Progenitor cell of endocrine pancreas (in vitro differentiated cells): ENCODE data around the gene KRT16. TPM values are rescaled to one million over a fixed set of nuclear protein-coding genes. Genes with fewer than 3 reads are reported as not detected.

ENCODE experiments used
- DNase-seq: peaks from one replicate; pipeline ENCODE4 v3.0.0; 2021; ENCODE audit warnings: low spot score; ENCODE audit not compliant: unreplicated experiment
- H3K27ac Mint-ChIP-seq: 2 replicates; pipeline ENCODE4 v1.8.0; 2021; ENCODE audit warnings: mild to moderate bottlenecking, moderate library complexity, mixed read lengths
- H3K27me3 Mint-ChIP-seq: 2 replicates; pipeline ENCODE4 v1.8.0; 2021; ENCODE audit warnings: mixed read lengths
- H3K36me3 Mint-ChIP-seq: 2 replicates; pipeline ENCODE4 v1.8.0; 2022; ENCODE audit warnings: mixed read lengths; ENCODE audit not compliant: insufficient read depth
- H3K4me1 Mint-ChIP-seq: 2 replicates; pipeline ENCODE4 v1.8.0; 2021; ENCODE audit warnings: low read depth, mixed read lengths
- H3K4me3 Mint-ChIP-seq: 2 replicates; pipeline ENCODE4 v1.8.0; 2021; ENCODE audit warnings: low read depth, mild to moderate bottlenecking, moderate library complexity, mixed read lengths
- H3K9me3 Mint-ChIP-seq: 2 replicates; pipeline ENCODE4 v1.8.0; 2021; ENCODE audit warnings: low read depth, mixed read lengths
- total RNA-seq: library from RNA; stranded (reverse); gene quantifications from 2 replicates; pipeline ENCODE4 v1.2.1, GENCODE V29; 2021
- TF ChIP-seq, protein P1 (sequence below): fragments of 200-600 bp; sonication (generic); IDR thresholded peaks from one replicate; pipeline ENCODE4 v1.5.0; 2021; ENCODE audit warnings: antibody characterized with exemption, mild to moderate bottlenecking; ENCODE audit not compliant: unreplicated experiment

KRT16 gene
- total RNA-seq, 1 donor from 2014 or later: not detected

DNA sequence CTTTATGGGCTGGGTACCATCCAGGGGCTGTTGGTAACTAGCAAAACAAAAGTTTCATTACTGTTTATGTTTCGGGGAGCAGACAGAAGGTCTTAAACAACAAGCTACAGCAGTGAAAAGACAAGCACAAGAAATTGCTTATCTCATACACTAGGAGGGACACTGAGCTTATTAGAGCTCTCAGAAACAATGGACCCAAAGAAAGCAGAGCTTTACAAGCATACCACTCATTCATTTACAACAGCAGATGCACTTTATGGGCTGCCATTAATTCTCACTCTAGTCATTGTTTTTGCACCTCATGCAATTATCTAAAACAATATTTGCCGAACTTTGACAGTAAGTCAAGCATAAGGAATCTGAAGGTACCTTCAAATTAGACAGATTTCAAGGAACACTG lies 10.0 kb downstream of the KRT16 start:
- H3K4me3 Mint-ChIP-seq: no peak overlapping the region
- peaks cover 3% of the 10 kb centered on the region for H3K4me1 Mint-ChIP-seq
- peaks cover 5% of the 10 kb centered on the region for H3K36me3 Mint-ChIP-seq
- TF ChIP-seq, protein P1, sequence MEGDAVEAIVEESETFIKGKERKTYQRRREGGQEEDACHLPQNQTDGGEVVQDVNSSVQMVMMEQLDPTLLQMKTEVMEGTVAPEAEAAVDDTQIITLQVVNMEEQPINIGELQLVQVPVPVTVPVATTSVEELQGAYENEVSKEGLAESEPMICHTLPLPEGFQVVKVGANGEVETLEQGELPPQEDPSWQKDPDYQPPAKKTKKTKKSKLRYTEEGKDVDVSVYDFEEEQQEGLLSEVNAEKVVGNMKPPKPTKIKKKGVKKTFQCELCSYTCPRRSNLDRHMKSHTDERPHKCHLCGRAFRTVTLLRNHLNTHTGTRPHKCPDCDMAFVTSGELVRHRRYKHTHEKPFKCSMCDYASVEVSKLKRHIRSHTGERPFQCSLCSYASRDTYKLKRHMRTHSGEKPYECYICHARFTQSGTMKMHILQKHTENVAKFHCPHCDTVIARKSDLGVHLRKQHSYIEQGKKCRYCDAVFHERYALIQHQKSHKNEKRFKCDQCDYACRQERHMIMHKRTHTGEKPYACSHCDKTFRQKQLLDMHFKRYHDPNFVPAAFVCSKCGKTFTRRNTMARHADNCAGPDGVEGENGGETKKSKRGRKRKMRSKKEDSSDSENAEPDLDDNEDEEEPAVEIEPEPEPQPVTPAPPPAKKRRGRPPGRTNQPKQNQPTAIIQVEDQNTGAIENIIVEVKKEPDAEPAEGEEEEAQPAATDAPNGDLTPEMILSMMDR: no peak
- no peak for DNase-seq
- H3K27ac Mint-ChIP-seq: no peak overlapping the region
- H3K27me3 Mint-ChIP-seq: no peaks in the 10 kb centered on the region
- H3K9me3 Mint-ChIP-seq: peaks cover 14% of the 10 kb centered on the region

DNA sequence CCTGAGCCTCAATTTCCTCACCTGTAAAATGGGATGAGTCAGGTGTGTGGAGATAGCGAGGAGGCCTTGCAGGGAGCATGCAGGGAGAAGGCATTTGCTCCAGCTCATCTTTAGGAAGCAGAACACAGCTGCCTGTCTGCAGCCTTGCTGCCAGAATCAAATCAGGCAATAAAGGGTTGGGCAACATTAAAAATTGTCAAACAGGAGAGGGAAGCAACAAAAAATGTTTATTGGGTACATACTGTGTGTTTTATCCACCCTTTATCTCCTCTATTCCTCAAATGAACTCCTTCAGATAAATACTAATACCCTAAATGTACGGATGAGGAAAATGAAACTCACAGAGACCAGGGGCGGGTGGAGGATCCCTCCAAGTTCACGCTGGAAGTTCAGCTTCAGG lies 12.2 kb downstream of the KRT16 start:
- Mint-ChIP-seq H3K27ac (no peak overlapping the region), H3K9me3 (no peaks in the 10 kb centered on the region), H3K4me1 (peaks cover 3% of the 10 kb centered on the region), H3K36me3 (no peaks in the 10 kb centered on the region), H3K4me3 (no peak overlapping the region), H3K27me3 (peaks cover 10% of the 10 kb centered on the region)
- TF ChIP-seq, protein P1: no peak
- no peak for DNase-seq

DNA sequence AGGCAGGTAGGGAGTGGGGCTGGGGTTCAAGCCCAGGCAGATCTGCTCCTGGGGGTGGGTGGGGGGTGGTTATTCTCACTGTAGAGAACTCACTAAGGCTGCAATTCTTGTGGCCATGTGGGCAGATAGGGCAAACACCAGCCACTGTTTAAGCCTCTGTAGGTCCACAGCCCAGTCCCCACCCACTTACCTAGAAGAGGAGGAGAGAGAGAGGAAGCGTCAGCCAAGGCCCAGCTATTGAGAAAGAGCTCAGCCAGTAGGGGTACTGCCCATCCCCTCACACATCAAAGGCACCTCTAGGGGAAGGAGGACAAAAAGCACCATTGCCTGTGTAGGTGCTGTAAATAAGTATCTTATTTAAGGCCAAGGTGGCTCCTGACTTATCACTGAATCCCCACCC lies 12.9 kb downstream of the KRT16 start:
- Mint-ChIP-seq H3K4me3 (no peak overlapping the region), H3K27ac (no peak overlapping the region), H3K36me3 (no peaks in the 10 kb centered on the region), H3K4me1 (peaks cover under 1% of the 10 kb centered on the region), H3K27me3 (peaks cover 14% of the 10 kb centered on the region), H3K9me3 (no peaks in the 10 kb centered on the region)
- no peak for DNase-seq
- TF ChIP-seq, protein P1: no peak

DNA sequence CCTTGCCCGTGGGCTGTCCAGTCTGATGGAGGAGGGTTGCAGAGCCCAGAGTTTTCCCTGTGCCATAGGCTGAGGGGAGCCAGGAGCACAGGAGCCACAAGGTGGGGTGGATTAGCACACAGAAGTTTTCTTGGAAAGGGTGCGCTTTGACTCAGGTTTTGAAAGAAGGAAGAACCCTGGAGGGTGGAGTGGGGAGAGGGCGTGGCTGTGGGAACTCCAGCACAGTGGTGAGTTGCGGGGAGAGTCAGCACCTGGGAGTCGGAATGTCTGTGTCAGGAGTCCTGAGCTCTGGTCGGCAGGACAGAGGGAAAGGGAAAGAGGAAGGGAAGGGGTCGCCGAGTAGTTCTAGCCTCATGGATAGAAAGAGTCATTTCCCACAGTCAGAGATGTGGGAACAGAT lies 17.0 kb downstream of the KRT16 start:
- H3K27ac Mint-ChIP-seq: no peak overlapping the region
- H3K9me3 Mint-ChIP-seq: no peaks in the 10 kb centered on the region
- no peak for DNase-seq
- H3K4me1 Mint-ChIP-seq: no peaks in the 10 kb centered on the region
- peaks cover 24% of the 10 kb centered on the region for H3K27me3 Mint-ChIP-seq
- H3K4me3 Mint-ChIP-seq: no peak overlapping the region
- TF ChIP-seq, protein P1: no peak
- H3K36me3 Mint-ChIP-seq: no peaks in the 10 kb centered on the region

DNA sequence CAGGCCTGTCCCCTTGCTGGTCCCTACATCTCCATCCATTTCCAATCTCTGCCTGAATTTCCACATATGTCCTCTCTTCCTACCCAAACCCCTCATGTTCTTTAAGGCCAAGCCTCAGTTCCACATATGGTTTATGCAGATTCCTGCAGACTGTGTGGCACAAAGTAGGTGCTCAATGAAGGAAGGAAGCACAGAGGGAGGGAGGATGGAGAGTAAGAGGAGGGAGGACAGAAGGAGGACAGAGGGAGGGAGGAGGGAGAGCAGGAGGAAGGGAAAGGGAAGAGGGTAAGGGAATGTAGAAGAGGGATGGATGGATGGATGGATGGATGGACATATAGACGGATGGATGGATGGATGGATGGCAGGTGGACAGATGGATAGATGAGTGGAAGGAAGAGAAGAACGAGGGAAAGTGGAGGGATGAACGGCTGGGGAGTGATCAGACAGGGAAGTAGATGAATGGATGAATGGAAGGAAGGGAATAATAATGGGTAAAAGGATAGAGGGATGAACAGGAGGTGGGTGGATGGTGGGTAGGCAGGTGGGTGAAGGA lies 18.1 kb downstream of the KRT16 start:
- Mint-ChIP-seq H3K27me3 (peaks cover 29% of the 10 kb centered on the region), H3K9me3 (no peaks in the 10 kb centered on the region), H3K4me3 (no peak overlapping the region), H3K36me3 (no peaks in the 10 kb centered on the region), H3K27ac (no peak overlapping the region), H3K4me1 (no peaks in the 10 kb centered on the region)
- TF ChIP-seq, protein P1: no peak
- DNase-seq: no peak
